ENCODE measurements around the gene GPC5.

Gene GPC5

GRCh38 chr13:91986761-91987483 lies 588.5 kb downstream of the GPC5 start:
- DNase-seq (ENCODE audit: low read depth): no peak

GRCh38 chr13:91988331-91988730 lies 589.9 kb downstream of the GPC5 start:
- no peak for DNase-seq (ENCODE audit: low read depth)

GRCh38 chr13:92012787-92013186 lies 614.4 kb downstream of the GPC5 start:
- DNase-seq (ENCODE audit: low read depth): no peak

GRCh38 chr13:92017737-92018136 lies 619.3 kb downstream of the GPC5 start:
- DNase-seq (ENCODE audit: low read depth): no peak

GRCh38 chr13:92028695-92029094 lies 630.3 kb downstream of the GPC5 start:
- no peak for DNase-seq (ENCODE audit: low read depth)

GRCh38 chr13:92029641-92030040 lies 631.2 kb downstream of the GPC5 start:
- no peak for DNase-seq (ENCODE audit: low read depth)

- no peak for DNase-seq (ENCODE audit: low read depth)
These were observed 640.5 kb downstream of the GPC5 start for GRCh38 chr13:92038905-92039304.

GRCh38 chr13:92042522-92042921 lies 644.1 kb downstream of the GPC5 start:
- DNase-seq (ENCODE audit: low read depth): no peak

GRCh38 chr13:92044351-92044750 lies 645.9 kb downstream of the GPC5 start:
- no peak for DNase-seq (ENCODE audit: low read depth)

GRCh38 chr13:92054389-92054788 lies 656.0 kb downstream of the GPC5 start:
- no peak for DNase-seq (ENCODE audit: low read depth)

- DNase-seq (ENCODE audit: low read depth): no peak
These were observed 676.2 kb downstream of the GPC5 start for GRCh38 chr13:92074658-92075057.

GRCh38 chr13:92097337-92097903 lies 699.0 kb downstream of the GPC5 start:
- peak; percentile 34 for DNase-seq (ENCODE audit: low read depth)

GRCh38 chr13:92101801-92102200 lies 703.4 kb downstream of the GPC5 start:
- no peak for DNase-seq (ENCODE audit: low read depth)

- DNase-seq (ENCODE audit: low read depth): peak; percentile 17
These were observed 705.3 kb downstream of the GPC5 start for GRCh38 chr13:92103689-92104153.

GRCh38 chr13:92122186-92122853 lies 723.9 kb downstream of the GPC5 start:
- no peak for DNase-seq (ENCODE audit: low read depth)

- DNase-seq (ENCODE audit: low read depth): no peak
These were observed 728.0 kb downstream of the GPC5 start for GRCh38 chr13:92126399-92126798.

- no peak for DNase-seq (ENCODE audit: low read depth)
These were observed 737.1 kb downstream of the GPC5 start for GRCh38 chr13:92135509-92135908.

GRCh38 chr13:92136449-92137155 lies 738.2 kb downstream of the GPC5 start:
- peak; percentile 6 for DNase-seq (ENCODE audit: low read depth)

GRCh38 chr13:92137520-92137919 lies 739.1 kb downstream of the GPC5 start:
- DNase-seq (ENCODE audit: low read depth): peak; percentile 6

GRCh38 chr13:92143766-92144165 lies 745.3 kb downstream of the GPC5 start:
- no peak for DNase-seq (ENCODE audit: low read depth)

- no peak for DNase-seq (ENCODE audit: low read depth)
These were observed 752.2 kb downstream of the GPC5 start for GRCh38 chr13:92150606-92151005.

- DNase-seq (ENCODE audit: low read depth): peak; percentile 30
These were observed 759.9 kb downstream of the GPC5 start for GRCh38 chr13:92158346-92158745.

- DNase-seq (ENCODE audit: low read depth): no peak
These were observed 766.4 kb downstream of the GPC5 start for GRCh38 chr13:92164822-92165221.
